Measurements from ENCODE around the gene GALNT15.

GALNT15 gene

GRCh38 chr3:16236856-16237393, 62.4 kb downstream of the GALNT15 start:
- no peaks in the 10 kb centered on the region for H3K27me3 ChIP-seq (ENCODE audit: low read depth, low read length)
- H3K4me3 ChIP-seq (ENCODE audit: low read length): no peak overlapping the region
- H3K4me1 ChIP-seq (ENCODE audit: low read length): peaks cover 7% of the 10 kb centered on the region
- H3K79me2 ChIP-seq (ENCODE audit: low read length): no peaks in the 10 kb centered on the region
- H4K20me1 ChIP-seq (ENCODE audit: insufficient read depth, low read length): no peaks in the 10 kb centered on the region
- no peaks in the 10 kb centered on the region for H3K9me3 ChIP-seq (ENCODE audit: insufficient read depth, low read length)
- no peaks in the 10 kb centered on the region for H3K36me3 ChIP-seq (replicated peaks; ENCODE audit: low read depth, low read length)
- H3K27ac ChIP-seq (ENCODE audit: low read length): no peak overlapping the region
- H2AFZ ChIP-seq (ENCODE audit: low read depth, low read length): no peak overlapping the region
- no peak for TF ChIP-seq EZH2phosphoT487 (IDR thresholded peaks at IDR 0.05; ENCODE audit: low read depth)
- no peak for TF ChIP-seq CTCF (IDR thresholded peaks at IDR 0.05; ENCODE audit: low read depth, low read length)
- no peak overlapping the region for H3K4me2 ChIP-seq (ENCODE audit: low read length)
- no peak overlapping the region for H3K9ac ChIP-seq (ENCODE audit: low read length)

- Histone ChIP-seq H3K4me3 (ENCODE audit: low read length) (no peak overlapping the region), H3K9me3 (ENCODE audit: insufficient read depth, low read length) (no peaks in the 10 kb centered on the region), H3K4me2 (ENCODE audit: low read length) (no peak overlapping the region), H3K9ac (ENCODE audit: low read length) (no peak overlapping the region), H4K20me1 (ENCODE audit: insufficient read depth, low read length) (no peaks in the 10 kb centered on the region), H3K79me2 (ENCODE audit: low read length) (no peaks in the 10 kb centered on the region), H3K27ac (ENCODE audit: low read length) (no peak overlapping the region), H2AFZ (ENCODE audit: low read depth, low read length) (peak overlapping the region; percentile 92), H3K36me3 (replicated peaks; ENCODE audit: low read depth, low read length) (no peaks in the 10 kb centered on the region), H3K27me3 (ENCODE audit: low read depth, low read length) (no peaks in the 10 kb centered on the region), H3K4me1 (ENCODE audit: low read length) (peaks cover 7% of the 10 kb centered on the region)
- TF ChIP-seq CTCF (IDR thresholded peaks at IDR 0.05; ENCODE audit: low read depth, low read length): no peak
- no peak for TF ChIP-seq EZH2phosphoT487 (IDR thresholded peaks at IDR 0.05; ENCODE audit: low read depth)
Measured at GRCh38 chr3:16239086-16239770, 64.7 kb downstream of the GALNT15 start.

GRCh38 chr3:16239780-16240179, 65.3 kb downstream of the GALNT15 start:
- H3K4me1 ChIP-seq (ENCODE audit: low read length): peaks cover 7% of the 10 kb centered on the region
- H3K9me3 ChIP-seq (ENCODE audit: insufficient read depth, low read length): no peaks in the 10 kb centered on the region
- H3K27me3 ChIP-seq (ENCODE audit: low read depth, low read length): no peaks in the 10 kb centered on the region
- no peak overlapping the region for H3K27ac ChIP-seq (ENCODE audit: low read length)
- H3K9ac ChIP-seq (ENCODE audit: low read length): no peak overlapping the region
- no peak overlapping the region for H3K4me2 ChIP-seq (ENCODE audit: low read length)
- no peaks in the 10 kb centered on the region for H3K79me2 ChIP-seq (ENCODE audit: low read length)
- no peaks in the 10 kb centered on the region for H3K36me3 ChIP-seq (replicated peaks; ENCODE audit: low read depth, low read length)
- TF ChIP-seq CTCF (IDR thresholded peaks at IDR 0.05; ENCODE audit: low read depth, low read length): no peak
- no peak for TF ChIP-seq EZH2phosphoT487 (IDR thresholded peaks at IDR 0.05; ENCODE audit: low read depth)
- H3K4me3 ChIP-seq (ENCODE audit: low read length): no peak overlapping the region
- H4K20me1 ChIP-seq (ENCODE audit: insufficient read depth, low read length): no peaks in the 10 kb centered on the region
- H2AFZ ChIP-seq (ENCODE audit: low read depth, low read length): no peak overlapping the region

GRCh38 chr3:16240229-16241023, 65.9 kb downstream of the GALNT15 start:
- Histone ChIP-seq H3K27me3 (ENCODE audit: low read depth, low read length) (no peaks in the 10 kb centered on the region), H3K4me3 (ENCODE audit: low read length) (no peak overlapping the region), H3K4me2 (ENCODE audit: low read length) (no peak overlapping the region), H3K79me2 (ENCODE audit: low read length) (no peaks in the 10 kb centered on the region), H2AFZ (ENCODE audit: low read depth, low read length) (no peak overlapping the region), H3K4me1 (ENCODE audit: low read length) (peaks cover 9% of the 10 kb centered on the region), H3K36me3 (replicated peaks; ENCODE audit: low read depth, low read length) (no peaks in the 10 kb centered on the region), H4K20me1 (ENCODE audit: insufficient read depth, low read length) (no peaks in the 10 kb centered on the region), H3K9me3 (ENCODE audit: insufficient read depth, low read length) (no peaks in the 10 kb centered on the region), H3K27ac (ENCODE audit: low read length) (no peak overlapping the region), H3K9ac (ENCODE audit: low read length) (no peak overlapping the region)
- no peak for TF ChIP-seq CTCF (IDR thresholded peaks at IDR 0.05; ENCODE audit: low read depth, low read length)
- TF ChIP-seq EZH2phosphoT487 (IDR thresholded peaks at IDR 0.05; ENCODE audit: low read depth): no peak
